CD8-positive, alpha-beta memory T cell (primary cell): ENCODE measurements around the gene LRP8. TPM values are rescaled to one million over a fixed set of nuclear protein-coding genes. Genes with fewer than 3 reads are reported as not detected.

Experiments used
- CTCF ChIA-PET: fragments of 350-600 bp; sonication (Branson Sonifier 250); formaldehyde crosslinking; loops from one replicate; lab custom pipeline; 2021; ENCODE audit warnings: antibody characterized with exemption; lab: Charles Lee
- POLR2A ChIA-PET: fragments of 350-600 bp; sonication (Branson Sonifier 250); formaldehyde crosslinking; loops from one replicate; lab custom pipeline; 2021; ENCODE audit warnings: antibody characterized with exemption; lab: Charles Lee
- DNase-seq, 5 donors: peaks; one replicate each; pipeline versions ENCODE4 v3.0.0 to v3.0.0-alpha.2; 2020 to 2022; ENCODE audit warnings: mixed read lengths in 1 of 5
- H3K27ac ChIP-seq: one replicate; pipeline ENCODE4 v1.7.0; 2013; ENCODE audit warnings: low read depth, mild to moderate bottlenecking, low read length, moderate library complexity
- H3K27me3 ChIP-seq: 2 replicates; pipeline ENCODE4 v1.7.0; 2013; ENCODE audit warnings: low read length, mild to moderate bottlenecking; ENCODE audit not compliant: insufficient read depth, poor library complexity, severe bottlenecking
- H3K36me3 ChIP-seq: 2 replicates; pipeline ENCODE4 v1.7.0; 2013; ENCODE audit warnings: mild to moderate bottlenecking, low read length, moderate library complexity; ENCODE audit not compliant: insufficient read depth
- H3K4me1 ChIP-seq: 2 replicates; pipeline ENCODE4 v1.7.0; 2013; ENCODE audit warnings: mild to moderate bottlenecking, low read length, moderate library complexity; ENCODE audit not compliant: insufficient read depth
- H3K4me3 ChIP-seq: 2 replicates; pipeline ENCODE4 v1.7.0; 2013; ENCODE audit warnings: mild to moderate bottlenecking, low read length
- H3K9me3 ChIP-seq: 2 replicates; pipeline ENCODE4 v1.7.0; 2013; ENCODE audit warnings: mild to moderate bottlenecking, low read length
- H3K27ac Mint-ChIP-seq, 8 donors: one replicate each; pipeline ENCODE4 v1.8.0; 2020 to 2021; ENCODE audit warnings: mixed read lengths in 8 of 8, mild to moderate bottlenecking in 6 of 8, inconsistent platforms in 3 of 8, moderate library complexity in 3 of 8
- H3K27me3 Mint-ChIP-seq, 2 donors: one replicate each; pipeline ENCODE4 v1.8.0; 2020 to 2021; ENCODE audit warnings: mixed read lengths in 2 of 2, mild to moderate bottlenecking in 1 of 2, moderate library complexity in 1 of 2
- H3K36me3 Mint-ChIP-seq, 3 donors: one replicate each; pipeline ENCODE4 v1.8.0; 2020 to 2021; ENCODE audit warnings: mixed read lengths in 3 of 3, inconsistent platforms in 1 of 3, mild to moderate bottlenecking in 1 of 3
- H3K4me1 Mint-ChIP-seq, 3 donors: one replicate each; pipeline ENCODE4 v1.8.0; 2020 to 2021; ENCODE audit warnings: mixed read lengths in 3 of 3, inconsistent platforms in 1 of 3, mild to moderate bottlenecking in 1 of 3
- H3K4me3 Mint-ChIP-seq, 7 donors: one replicate each; pipeline ENCODE4 v1.8.0; 2020 to 2021; ENCODE audit warnings: mixed read lengths in 7 of 7, mild to moderate bottlenecking in 6 of 7, moderate library complexity in 4 of 7, inconsistent platforms in 2 of 7
- H3K9me3 Mint-ChIP-seq, 5 donors: one replicate each; pipeline ENCODE4 v1.8.0; 2020 to 2022; ENCODE audit warnings: mixed read lengths in 5 of 5, mild to moderate bottlenecking in 3 of 5, moderate library complexity in 2 of 5, inconsistent platforms in 1 of 5
- polyA plus RNA-seq: library from polyadenylated mRNA; unstranded; fragments of 300-500 nt; fragmentation: Illumina TruSeq; gene quantifications from one replicate; pipeline ENCODE4 v1.2.3, GENCODE V29; 2021
- total RNA-seq, 2 experiments: library from RNA; stranded (reverse); gene quantifications; one replicate each; pipeline ENCODE4 v1.2.3, GENCODE V29; 2021

LRP8 gene
- total and polyA plus RNA-seq, 3 experiments from 2014 or later, result 2.7 to 49.7 (median 48.7) TPM

GRCh38 chr1:53326598-53327181 lies 1.2 kb downstream of the LRP8 start:
- Histone ChIP-seq H3K9me3 (no peaks in the 10 kb centered on the region), H3K27me3 (no peaks in the 10 kb centered on the region), H3K27ac (peak overlapping the region; percentile 72), H3K36me3 (no peaks in the 10 kb centered on the region), H3K4me1 (peaks cover 14% of the 10 kb centered on the region), H3K4me3 (peak overlapping the region; percentile 87)
- ChIA-PET POLR2A (interaction anchor here (0.8 to 2.3 kb wide), 3 partner anchors 10 to 87 kb away, joined by 3 to 18 read pairs (median 4); no protein-coding TSS in a partner anchor), CTCF (interaction anchor here (0.9 to 2.5 kb wide), 5 partner anchors 16 to 87 kb away, joined by 3 to 11 read pairs (median 5); no protein-coding TSS in a partner anchor)
- Mint-ChIP-seq H3K9me3 (no peaks in the 10 kb centered on the region), H3K4me3 (peak overlapping the region; percentile 92 to 100 (median 95)), H3K27ac (peak overlapping the region in 7 of 8 donors; percentile 76 to 94 (median 86)), H3K4me1 (peaks cover 18 to 31% (median 24%) of the 10 kb centered on the region in 3 donors), H3K27me3 (no peaks in the 10 kb centered on the region), H3K36me3 (peaks cover 0 to 10% (median 2%) of the 10 kb centered on the region in 3 donors)
- no peak for DNase-seq

GRCh38 chr1:53326088-53326597 lies 1.7 kb downstream of the LRP8 start:
- DNase-seq, result peak; percentile 88 to 94 (median 91)
- peaks cover 18 to 31% (median 24%) of the 10 kb centered on the region in 3 donors for H3K4me1 Mint-ChIP-seq
- peaks cover 14% of the 10 kb centered on the region for H3K4me1 ChIP-seq
- H3K27me3 Mint-ChIP-seq, result no peaks in the 10 kb centered on the region
- H3K36me3 Mint-ChIP-seq, result peaks cover 0 to 12% (median 2%) of the 10 kb centered on the region in 3 donors
- H3K4me3 ChIP-seq, result peak overlapping the region; percentile 87
- peak overlapping the region; percentile 92 to 100 (median 95) for H3K4me3 Mint-ChIP-seq
- no peaks in the 10 kb centered on the region for H3K9me3 Mint-ChIP-seq
- H3K9me3 ChIP-seq, result no peaks in the 10 kb centered on the region
- no peaks in the 10 kb centered on the region for H3K27me3 ChIP-seq
- H3K27ac ChIP-seq, result peak overlapping the region; percentile 85
- ChIA-PET CTCF (interaction anchor here (0.9 to 2.5 kb wide), 5 partner anchors 16 to 87 kb away, joined by 3 to 11 read pairs (median 5); no protein-coding TSS in a partner anchor), POLR2A (interaction anchor here (0.8 to 2.3 kb wide), 2 partner anchors 43 to 87 kb away, joined by 4 to 18 read pairs; no protein-coding TSS in a partner anchor)
- no peaks in the 10 kb centered on the region for H3K36me3 ChIP-seq
- peak overlapping the region; percentile 51 to 98 (median 90) for H3K27ac Mint-ChIP-seq

- CTCF ChIA-PET, result interaction anchor here (1.6 to 2.5 kb wide), 4 partner anchors 43 to 88 kb away, joined by 4 to 11 read pairs (median 6); no protein-coding TSS in a partner anchor
- H3K4me1 ChIP-seq, result peaks cover 14% of the 10 kb centered on the region
- no peaks in the 10 kb centered on the region for H3K27me3 Mint-ChIP-seq
- H3K4me3 ChIP-seq, result peak overlapping the region; percentile 87
- peak overlapping the region; percentile 85 for H3K27ac ChIP-seq
- DNase-seq, result no peak
- POLR2A ChIA-PET, result interaction anchor here (0.5 to 2.3 kb wide), 3 partner anchors 43 to 252 kb away, joined by 3 to 18 read pairs (median 4); no protein-coding TSS in a partner anchor
- no peaks in the 10 kb centered on the region for H3K9me3 ChIP-seq
- peak overlapping the region; percentile 92 to 100 (median 95) for H3K4me3 Mint-ChIP-seq
- H3K36me3 Mint-ChIP-seq, result peaks cover 0 to 17% (median 2%) of the 10 kb centered on the region in 3 donors
- peaks cover 20 to 31% (median 24%) of the 10 kb centered on the region in 3 donors for H3K4me1 Mint-ChIP-seq
- peak overlapping the region; percentile 51 to 98 (median 90) for H3K27ac Mint-ChIP-seq
- H3K27me3 ChIP-seq, result no peaks in the 10 kb centered on the region
- no peaks in the 10 kb centered on the region for H3K9me3 Mint-ChIP-seq
- H3K36me3 ChIP-seq, result no peaks in the 10 kb centered on the region
Measured at GRCh38 chr1:53325326-53326087, 2.4 kb downstream of the LRP8 start.

GRCh38 chr1:53324728-53325297 lies 3.1 kb downstream of the LRP8 start:
- Mint-ChIP-seq H3K27me3 (no peaks in the 10 kb centered on the region), H3K9me3 (no peaks in the 10 kb centered on the region), H3K4me1 (peaks cover 20 to 31% (median 24%) of the 10 kb centered on the region in 3 donors), H3K36me3 (peaks cover 0 to 17% (median 2%) of the 10 kb centered on the region in 3 donors), H3K4me3 (peak overlapping the region in 4 of 7 donors; percentile 61 to 97 (median 96)), H3K27ac (peak overlapping the region in 6 of 8 donors; percentile 12 to 91 (median 72))
- Histone ChIP-seq H3K27me3 (no peaks in the 10 kb centered on the region), H3K4me3 (no peak overlapping the region), H3K9me3 (no peaks in the 10 kb centered on the region), H3K36me3 (no peaks in the 10 kb centered on the region), H3K4me1 (peaks cover 14% of the 10 kb centered on the region), H3K27ac (no peak overlapping the region)
- ChIA-PET POLR2A (interaction anchor here (0.5 kb wide), 1 partner anchor 252 kb away, joined by 3 read pairs; no protein-coding TSS in a partner anchor), CTCF (interaction anchor here (1.1 kb wide), 1 partner anchor 47 kb away, joined by 3 read pairs; no protein-coding TSS in a partner anchor)
- no peak for DNase-seq

- no peak overlapping the region for H3K27ac ChIP-seq
- H3K27me3 ChIP-seq, result no peaks in the 10 kb centered on the region
- no peak overlapping the region for H3K4me3 ChIP-seq
- H3K36me3 ChIP-seq, result no peaks in the 10 kb centered on the region
- Mint-ChIP-seq H3K27me3 (no peaks in the 10 kb centered on the region), H3K36me3 (peaks cover 0 to 17% (median 2%) of the 10 kb centered on the region in 3 donors), H3K27ac (peak overlapping the region in 5 of 8 donors; percentile 12 to 91 (median 69)), H3K4me1 (peaks cover 20 to 29% (median 24%) of the 10 kb centered on the region in 3 donors), H3K9me3 (no peaks in the 10 kb centered on the region), H3K4me3 (peak overlapping the region in 2 of 7 donors; percentile 61 to 95)
- ChIA-PET POLR2A (no interaction called here), CTCF (interaction anchor here (1.1 kb wide), 1 partner anchor 47 kb away, joined by 3 read pairs; no protein-coding TSS in a partner anchor)
- no peaks in the 10 kb centered on the region for H3K9me3 ChIP-seq
- peaks cover 14% of the 10 kb centered on the region for H3K4me1 ChIP-seq
- DNase-seq, result no peak
Measured at GRCh38 chr1:53324321-53324720, 3.5 kb downstream of the LRP8 start.

GRCh38 chr1:53323316-53323715 lies 4.6 kb downstream of the LRP8 start:
- H3K27me3 ChIP-seq, result no peaks in the 10 kb centered on the region
- POLR2A ChIA-PET, result no interaction called here
- no peaks in the 10 kb centered on the region for H3K9me3 ChIP-seq
- CTCF ChIA-PET, result no interaction called here
- H3K27ac Mint-ChIP-seq, result peak overlapping the region in 1 of 8 donors; percentile 60
- H3K27me3 Mint-ChIP-seq, result no peaks in the 10 kb centered on the region
- DNase-seq, result no peak
- peaks cover 20 to 27% (median 22%) of the 10 kb centered on the region in 3 donors for H3K4me1 Mint-ChIP-seq
- no peak overlapping the region for H3K27ac ChIP-seq
- H3K4me3 Mint-ChIP-seq, result no peak overlapping the region
- H3K9me3 Mint-ChIP-seq, result no peaks in the 10 kb centered on the region
- no peak overlapping the region for H3K4me3 ChIP-seq
- peaks cover 13% of the 10 kb centered on the region for H3K4me1 ChIP-seq
- H3K36me3 Mint-ChIP-seq, result peaks cover 0 to 17% (median 3%) of the 10 kb centered on the region in 3 donors
- H3K36me3 ChIP-seq, result no peaks in the 10 kb centered on the region

- Histone ChIP-seq H3K36me3 (no peaks in the 10 kb centered on the region), H3K27me3 (no peaks in the 10 kb centered on the region), H3K9me3 (no peaks in the 10 kb centered on the region), H3K27ac (no peak overlapping the region), H3K4me3 (no peak overlapping the region), H3K4me1 (peaks cover 11% of the 10 kb centered on the region)
- H3K27ac Mint-ChIP-seq, result peak overlapping the region in 2 of 8 donors; percentile 10 to 73
- no peak overlapping the region for H3K4me3 Mint-ChIP-seq
- H3K27me3 Mint-ChIP-seq, result no peaks in the 10 kb centered on the region
- H3K36me3 Mint-ChIP-seq, result peaks cover 0 to 13% (median 3%) of the 10 kb centered on the region in 3 donors
- CTCF ChIA-PET, result no interaction called here
- peaks cover 16 to 30% (median 16%) of the 10 kb centered on the region in 3 donors for H3K4me1 Mint-ChIP-seq
- POLR2A ChIA-PET, result no interaction called here
- no peak for DNase-seq
- no peaks in the 10 kb centered on the region for H3K9me3 Mint-ChIP-seq
Measured at GRCh38 chr1:53321776-53322602, 5.9 kb downstream of the LRP8 start.
